ENCODE data around the gene FAM168A.

DNA sequence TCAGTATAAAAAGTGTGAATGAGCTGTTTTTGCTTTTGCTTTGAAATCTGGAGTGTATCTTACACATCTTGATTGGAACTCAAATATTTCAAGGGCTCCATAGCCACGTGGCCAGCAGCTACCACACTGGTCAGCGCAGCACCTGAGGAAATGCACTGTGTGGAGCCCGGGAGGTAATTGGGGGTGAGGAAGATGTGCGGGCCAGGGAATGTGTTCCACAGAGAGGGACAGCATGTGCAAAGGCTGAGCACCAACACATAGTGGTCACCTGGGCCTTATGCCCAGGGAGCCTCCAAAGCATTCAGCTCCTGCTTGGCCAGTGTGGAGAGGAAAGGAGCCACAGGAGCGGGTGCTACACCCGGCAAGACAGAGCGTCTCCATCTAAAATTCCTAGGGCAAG, 200.9 kb downstream of the FAM168A start:
- no peak for TF ChIP-seq POLR2A (IDR thresholded peaks at IDR 0.05)
- TF ChIP-seq, protein P1, sequence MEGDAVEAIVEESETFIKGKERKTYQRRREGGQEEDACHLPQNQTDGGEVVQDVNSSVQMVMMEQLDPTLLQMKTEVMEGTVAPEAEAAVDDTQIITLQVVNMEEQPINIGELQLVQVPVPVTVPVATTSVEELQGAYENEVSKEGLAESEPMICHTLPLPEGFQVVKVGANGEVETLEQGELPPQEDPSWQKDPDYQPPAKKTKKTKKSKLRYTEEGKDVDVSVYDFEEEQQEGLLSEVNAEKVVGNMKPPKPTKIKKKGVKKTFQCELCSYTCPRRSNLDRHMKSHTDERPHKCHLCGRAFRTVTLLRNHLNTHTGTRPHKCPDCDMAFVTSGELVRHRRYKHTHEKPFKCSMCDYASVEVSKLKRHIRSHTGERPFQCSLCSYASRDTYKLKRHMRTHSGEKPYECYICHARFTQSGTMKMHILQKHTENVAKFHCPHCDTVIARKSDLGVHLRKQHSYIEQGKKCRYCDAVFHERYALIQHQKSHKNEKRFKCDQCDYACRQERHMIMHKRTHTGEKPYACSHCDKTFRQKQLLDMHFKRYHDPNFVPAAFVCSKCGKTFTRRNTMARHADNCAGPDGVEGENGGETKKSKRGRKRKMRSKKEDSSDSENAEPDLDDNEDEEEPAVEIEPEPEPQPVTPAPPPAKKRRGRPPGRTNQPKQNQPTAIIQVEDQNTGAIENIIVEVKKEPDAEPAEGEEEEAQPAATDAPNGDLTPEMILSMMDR (IDR thresholded peaks at IDR 0.05) = no peak
- TF ChIP-seq POLR2AphosphoS5 (IDR thresholded peaks at IDR 0.05) = no peak
- no peak for TF ChIP-seq EP300 (IDR thresholded peaks at IDR 0.05)
